ENCODE data around the gene ABHD16A.

DNA sequence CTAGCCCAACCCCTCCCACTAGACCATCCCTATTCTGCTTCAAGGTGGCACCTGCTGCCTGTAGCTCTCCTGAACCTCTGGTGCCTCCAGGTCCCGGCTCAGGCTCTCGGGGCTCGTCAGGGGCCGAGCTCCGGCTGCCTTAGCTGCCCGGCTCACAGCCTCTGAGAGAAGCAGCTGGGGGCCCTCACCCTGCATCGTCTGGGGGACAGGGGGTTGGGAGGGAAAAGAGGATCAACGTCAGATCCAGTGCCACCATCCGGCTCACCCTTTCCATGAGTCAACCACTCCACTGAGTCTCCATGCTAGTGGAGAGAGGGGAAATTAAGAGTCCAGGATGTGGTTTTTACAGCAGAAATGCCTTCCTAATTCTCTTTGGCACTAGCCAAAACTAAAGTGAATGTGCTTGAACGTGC is 63.7 kb downstream of the ABHD16A start:
- TF ChIP-seq GATA2 (IDR thresholded peaks at IDR 0.05; ENCODE audit: low read depth, low read length) (no peak), GATA3 (IDR thresholded peaks at IDR 0.05; ENCODE audit: low read depth, low read length) (no peak)

All from SH-SY5Y (cell line).